Middle frontal gyrus (tissue), 1 donor: Measurements from ENCODE around the gene C15orf39.

Experiments
- DNase-seq: peaks from one replicate; pipeline ENCODE4 v3.0.0-alpha.2; 2015; ENCODE audit warnings: low spot score; ENCODE audit errors: extremely low spot score

The C15orf39 gene

GRCh38 chr15:75195766-75196241, 5.9 kb upstream of the C15orf39 start:
- no peak for DNase-seq

GRCh38 chr15:75197062-75197630, 4.5 kb upstream of the C15orf39 start:
- DNase-seq = no peak

GRCh38 chr15:75198560-75199356, 2.9 kb upstream of the C15orf39 start:
- DNase-seq = no peak

GRCh38 chr15:75199357-75199940, 2.2 kb upstream of the C15orf39 start:
- DNase-seq = no peak

- DNase-seq = no peak
These were observed 1.3 kb upstream of the C15orf39 start for GRCh38 chr15:75200391-75200764.

- no peak for DNase-seq
These were observed 692 bp upstream of the C15orf39 start for GRCh38 chr15:75200765-75201615.

GRCh38 chr15:75202251-75203016, 752 bp downstream of the C15orf39 start:
- no peak for DNase-seq

GRCh38 chr15:75203017-75203907, 1.6 kb downstream of the C15orf39 start:
- DNase-seq = no peak

GRCh38 chr15:75203908-75204263, 2.2 kb downstream of the C15orf39 start:
- DNase-seq = no peak

GRCh38 chr15:75204340-75205063, 2.8 kb downstream of the C15orf39 start:
- DNase-seq = peak; percentile 63

- DNase-seq = no peak
These were observed 3.3 kb downstream of the C15orf39 start for GRCh38 chr15:75205064-75205395.

GRCh38 chr15:75206006-75206405, 4.3 kb downstream of the C15orf39 start:
- no peak for DNase-seq

GRCh38 chr15:75206803-75207617, 5.3 kb downstream of the C15orf39 start:
- no peak for DNase-seq

- no peak for DNase-seq
These were observed 6.2 kb downstream of the C15orf39 start for GRCh38 chr15:75207618-75208500.

- DNase-seq = no peak
These were observed 7.0 kb downstream of the C15orf39 start for GRCh38 chr15:75208501-75209288.

- DNase-seq = no peak
These were observed 7.6 kb downstream of the C15orf39 start for GRCh38 chr15:75209289-75209676.

- DNase-seq = no peak
These were observed 9.1 kb downstream of the C15orf39 start for GRCh38 chr15:75210811-75211230.
